ENCODE data around the gene TTYH2. TPM values are rescaled to one million over a fixed set of nuclear protein-coding genes. Genes with fewer than 3 reads are reported as not detected.

Gene TTYH2
- total and polyA plus RNA-seq, 2 donors (not counting 1 experiment from before 2014, with no cell fraction given), result 3.0 to 3.1 TPM

DNA sequence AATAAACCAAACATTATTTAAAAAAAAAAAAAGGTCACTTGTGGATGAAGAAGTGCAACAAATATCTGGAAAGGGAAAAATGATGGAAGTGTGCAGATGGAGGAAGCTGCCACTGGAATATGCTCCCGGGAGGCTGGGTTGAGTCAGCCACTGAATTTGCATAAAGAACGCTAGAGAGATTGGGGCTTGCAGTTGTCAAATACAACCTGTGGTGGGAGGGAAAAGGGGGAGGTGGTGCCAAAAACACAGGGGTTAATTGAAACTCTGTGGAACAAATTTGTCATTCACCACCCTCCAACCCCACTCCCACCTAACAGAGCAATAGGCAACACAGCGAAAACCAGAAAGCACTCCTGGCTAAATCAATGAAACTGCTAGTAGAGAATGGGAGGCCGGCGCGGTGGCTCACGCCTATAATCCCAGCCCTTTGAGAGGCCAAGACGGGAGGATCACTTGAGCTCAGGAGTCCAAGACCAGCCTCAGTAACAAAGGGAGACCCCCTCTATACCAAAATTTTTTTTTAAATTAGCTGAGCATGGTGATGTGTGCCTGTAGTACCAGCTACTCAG, 47.5 kb upstream of the TTYH2 start:
- ATAC-seq (ENCODE audit: low read depth) (no peak), DNase-seq (no peak)
- Mint-ChIP-seq H3K9me3 (ENCODE audit: insufficient read depth) (no peaks in the 10 kb centered on the region), H3K27me3 (peaks cover 33% of the 10 kb centered on the region), H3K4me1 (peaks cover 4% of the 10 kb centered on the region), H3K4me3 (no peak overlapping the region), H3K27ac (no peak overlapping the region)
- Histone ChIP-seq H3K36me3 (replicated peaks in 1 of 2; ENCODE audit: control extremely low read depth in 1 of 2, control insufficient read depth in 1 of 2, extremely low read depth in 1 of 2, insufficient read depth in 2 of 2, low read length in 1 of 2) (no peaks in the 10 kb centered on the region), H2AFZ (ENCODE audit: insufficient read depth, low read depth, low read length, poor library complexity, severe bottlenecking) (no peak overlapping the region), H3K4me2 (replicated peaks; ENCODE audit: low read depth, low read length, poor library complexity, severe bottlenecking) (no peak overlapping the region), H3K27me3 (replicated peaks in 1 of 4; ENCODE audit: control extremely low read depth in 1 of 4, control insufficient read depth in 3 of 4, insufficient read depth in 4 of 4, low read length in 3 of 4) (peaks cover 0 to 11% (median 9%) of the 10 kb centered on the region in 4 experiments), H4K20me1 (ENCODE audit: control insufficient read depth, insufficient read depth, low read length, poor library complexity, severe bottlenecking) (no peaks in the 10 kb centered on the region), H3K9me3 (ENCODE audit: control extremely low read depth in 1 of 3, control insufficient read depth in 2 of 3, insufficient read depth in 1 of 3, low read length in 2 of 3) (no peaks in the 10 kb centered on the region), H3K4me3 (ENCODE audit: control extremely low read depth in 1 of 5, extremely low read depth in 1 of 5, insufficient read depth in 1 of 5, low read depth in 2 of 5, low read length in 4 of 5) (no peak overlapping the region), H3K9ac (ENCODE audit: low read length) (no peak overlapping the region), H3K79me2 (ENCODE audit: control insufficient read depth, insufficient read depth, low read length) (no peaks in the 10 kb centered on the region), H3K27ac (ENCODE audit: low read length in 2 of 2) (no peak overlapping the region), H3K4me1 (ENCODE audit: control insufficient read depth in 2 of 2, insufficient read depth in 2 of 2, low read length in 2 of 2) (no peaks in the 10 kb centered on the region)
- POLR2A ChIA-PET, result no interaction called here
- 83% methylated on average over 5 of the region's 8 CpGs for WGBS (ENCODE audit: insufficient coverage)
- TF ChIP-seq, protein P1, sequence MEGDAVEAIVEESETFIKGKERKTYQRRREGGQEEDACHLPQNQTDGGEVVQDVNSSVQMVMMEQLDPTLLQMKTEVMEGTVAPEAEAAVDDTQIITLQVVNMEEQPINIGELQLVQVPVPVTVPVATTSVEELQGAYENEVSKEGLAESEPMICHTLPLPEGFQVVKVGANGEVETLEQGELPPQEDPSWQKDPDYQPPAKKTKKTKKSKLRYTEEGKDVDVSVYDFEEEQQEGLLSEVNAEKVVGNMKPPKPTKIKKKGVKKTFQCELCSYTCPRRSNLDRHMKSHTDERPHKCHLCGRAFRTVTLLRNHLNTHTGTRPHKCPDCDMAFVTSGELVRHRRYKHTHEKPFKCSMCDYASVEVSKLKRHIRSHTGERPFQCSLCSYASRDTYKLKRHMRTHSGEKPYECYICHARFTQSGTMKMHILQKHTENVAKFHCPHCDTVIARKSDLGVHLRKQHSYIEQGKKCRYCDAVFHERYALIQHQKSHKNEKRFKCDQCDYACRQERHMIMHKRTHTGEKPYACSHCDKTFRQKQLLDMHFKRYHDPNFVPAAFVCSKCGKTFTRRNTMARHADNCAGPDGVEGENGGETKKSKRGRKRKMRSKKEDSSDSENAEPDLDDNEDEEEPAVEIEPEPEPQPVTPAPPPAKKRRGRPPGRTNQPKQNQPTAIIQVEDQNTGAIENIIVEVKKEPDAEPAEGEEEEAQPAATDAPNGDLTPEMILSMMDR (IDR thresholded peaks at IDR 0.05), result no peak
- TF ChIP-seq EZH2 (IDR thresholded peaks at IDR 0.05; ENCODE audit: borderline replicate concordance, insufficient read depth, low read depth, low read length, poor library complexity, severe bottlenecking), result no peak
- CTCF ChIA-PET, result no interaction called here
- intact Hi-C loops (cut with micrococcal nuclease), result no loop called here

GRCh38 chr17:74170924-74171323, 42.4 kb upstream of the TTYH2 start:
- intact Hi-C loops (cut with micrococcal nuclease), result no loop called here
- no peak for TF ChIP-seq EZH2 (IDR thresholded peaks at IDR 0.05; ENCODE audit: borderline replicate concordance, insufficient read depth, low read depth, low read length, poor library complexity, severe bottlenecking)
- TF ChIP-seq, protein P1 (IDR thresholded peaks at IDR 0.05), result no peak
- no peaks in the 10 kb centered on the region for H4K20me1 ChIP-seq (ENCODE audit: control insufficient read depth, insufficient read depth, low read length, poor library complexity, severe bottlenecking)
- Mint-ChIP-seq H3K4me3 (no peak overlapping the region), H3K4me1 (peaks cover 1% of the 10 kb centered on the region), H3K27me3 (peaks cover 45% of the 10 kb centered on the region), H3K9me3 (ENCODE audit: insufficient read depth) (no peaks in the 10 kb centered on the region), H3K27ac (no peak overlapping the region)
- DNase-seq (no peak), ATAC-seq (ENCODE audit: low read depth) (no peak)
- H3K27ac ChIP-seq (ENCODE audit: low read length in 2 of 2), result no peak overlapping the region
- H3K4me3 ChIP-seq (ENCODE audit: control extremely low read depth in 1 of 5, extremely low read depth in 1 of 5, insufficient read depth in 1 of 5, low read depth in 2 of 5, low read length in 4 of 5), result no peak overlapping the region
- H3K9me3 ChIP-seq (ENCODE audit: control extremely low read depth in 1 of 3, control insufficient read depth in 2 of 3, insufficient read depth in 1 of 3, low read length in 2 of 3), result peaks cover 0 to 9% (median 0%) of the 10 kb centered on the region in 3 donors
- H3K9ac ChIP-seq (ENCODE audit: low read length), result no peak overlapping the region
- no peak overlapping the region for H3K4me2 ChIP-seq (replicated peaks; ENCODE audit: low read depth, low read length, poor library complexity, severe bottlenecking)
- CTCF ChIA-PET, result no interaction called here
- H3K79me2 ChIP-seq (ENCODE audit: control insufficient read depth, insufficient read depth, low read length), result no peaks in the 10 kb centered on the region
- H3K4me1 ChIP-seq (ENCODE audit: control insufficient read depth in 2 of 2, insufficient read depth in 2 of 2, low read length in 2 of 2), result no peaks in the 10 kb centered on the region
- no CpG with 5 or more reads among the region's 1 CpG for WGBS (ENCODE audit: insufficient coverage)
- H3K36me3 ChIP-seq (replicated peaks in 1 of 2; ENCODE audit: control extremely low read depth in 1 of 2, control insufficient read depth in 1 of 2, extremely low read depth in 1 of 2, insufficient read depth in 2 of 2, low read length in 1 of 2), result no peaks in the 10 kb centered on the region
- H3K27me3 ChIP-seq (replicated peaks in 1 of 4; ENCODE audit: control extremely low read depth in 1 of 4, control insufficient read depth in 3 of 4, insufficient read depth in 4 of 4, low read length in 3 of 4), result peaks cover 0 to 11% (median 7%) of the 10 kb centered on the region in 4 experiments
- no peak overlapping the region for H2AFZ ChIP-seq (ENCODE audit: insufficient read depth, low read depth, low read length, poor library complexity, severe bottlenecking)
- POLR2A ChIA-PET, result no interaction called here
